Chondrocyte (in vitro differentiated cells): ENCODE results near the gene SLC40A1. TPM values are rescaled to one million over a fixed set of nuclear protein-coding genes. Genes with fewer than 3 reads are reported as not detected.

Source experiments
- DNase-seq: peaks from one replicate; pipeline ENCODE4 v3.0.0; 2021; ENCODE audit warnings: mixed read lengths, low spot score
- H3K27ac Mint-ChIP-seq: one replicate; pipeline ENCODE4 v1.8.0; 2021; ENCODE audit warnings: mild to moderate bottlenecking, moderate library complexity, mixed read lengths; ENCODE audit not compliant: unreplicated experiment
- H3K27me3 Mint-ChIP-seq: 2 replicates; pipeline ENCODE4 v1.8.0; 2021; ENCODE audit warnings: low read depth, mixed read lengths
- H3K36me3 Mint-ChIP-seq: 2 replicates; pipeline ENCODE4 v1.8.0; 2021; ENCODE audit warnings: low read depth, mixed read lengths
- H3K4me1 Mint-ChIP-seq: 2 replicates; pipeline ENCODE4 v1.8.0; 2021; ENCODE audit warnings: low read depth, mild to moderate bottlenecking, mixed read lengths
- H3K4me3 Mint-ChIP-seq: one replicate; pipeline ENCODE4 v1.8.0; 2021; ENCODE audit warnings: mild to moderate bottlenecking, moderate library complexity, mixed read lengths; ENCODE audit not compliant: unreplicated experiment
- H3K9me3 Mint-ChIP-seq: 2 replicates; pipeline ENCODE4 v1.8.0; 2021; ENCODE audit warnings: low read depth, mixed read lengths
- CTCF ChIP-seq: fragments of 200-600 bp; sonication (generic); IDR thresholded peaks from 2 replicates; pipeline ENCODE4 v1.5.0; 2021; ENCODE audit warnings: antibody characterized with exemption, mild to moderate bottlenecking, moderate library complexity
- long read RNA-seq: library from polyadenylated mRNA; stranded (forward); transcript quantifications from one replicate; pipeline ENCODE4 v2.0.0, GENCODE V29; 2021
- total RNA-seq: library from RNA; stranded (reverse); gene quantifications from 3 replicates; pipeline ENCODE4 v1.2.1, GENCODE V29; 2021

Gene SLC40A1
- 15.0 to 21.7 TPM (median 20.3 TPM) in 3 replicates for total RNA-seq
- long read RNA-seq, transcript SLC40A1-201 (8 exons, 3,442 nt) = major isoform, 115 of 130 reads
- long read RNA-seq, partial matches to known transcripts = 1 of 130 reads
- long read RNA-seq, other reads (novel, unspliced or antisense) = 13 of 130 reads

GRCh38 chr2:189580658-189581353 is at the start of gene SLC40A1:
TSS of gene SLC40A1 (minus strand) at chr2:189580786. CDS start at chr2:189580460, 326 bp downstream.
- peak; percentile 79 for DNase-seq
- Mint-ChIP-seq H3K4me1 (peaks cover 46% of the 10 kb centered on the region), H3K4me3 (peak within 1 kb of the TSS; percentile 89), H3K9me3 (no peaks in the 10 kb centered on the region), H3K27ac (peak within 1 kb of the TSS; percentile 74), H3K36me3 (peaks cover 1% of the 10 kb centered on the region), H3K27me3 (peaks cover 4% of the 10 kb centered on the region)
- TF ChIP-seq CTCF = peak; percentile 8

- H3K27me3 Mint-ChIP-seq = no peaks in the 10 kb centered on the region
- H3K4me1 Mint-ChIP-seq = peaks cover 44% of the 10 kb centered on the region
Measured at GRCh38 chr2:189629531-189630453, 49.2 kb upstream of the SLC40A1 start.

GRCh38 chr2:189628817-189629530 is 48.4 kb upstream of the SLC40A1 start:
- Mint-ChIP-seq H3K27ac (no peak overlapping the region), H3K9me3 (no peaks in the 10 kb centered on the region), H3K4me1 (peaks cover 36% of the 10 kb centered on the region), H3K4me3 (no peak overlapping the region), H3K27me3 (no peaks in the 10 kb centered on the region), H3K36me3 (no peaks in the 10 kb centered on the region)
- TF ChIP-seq CTCF = peak; percentile 32
- DNase-seq = no peak

More at GRCh38 chr2:189629531-189630453, 49.2 kb upstream of the SLC40A1 start:
- Mint-ChIP-seq H3K4me3 (no peak overlapping the region), H3K9me3 (no peaks in the 10 kb centered on the region), H3K27ac (peak overlapping the region; percentile 81), H3K36me3 (no peaks in the 10 kb centered on the region)
- no peak for TF ChIP-seq CTCF
- DNase-seq = no peak

GRCh38 chr2:189627789-189628188 is 47.2 kb upstream of the SLC40A1 start:
- no peak for TF ChIP-seq CTCF
- Mint-ChIP-seq H3K27me3 (no peaks in the 10 kb centered on the region), H3K36me3 (no peaks in the 10 kb centered on the region), H3K9me3 (no peaks in the 10 kb centered on the region), H3K4me3 (no peak overlapping the region), H3K4me1 (peaks cover 35% of the 10 kb centered on the region), H3K27ac (peak overlapping the region; percentile 2)
- no peak for DNase-seq
